DMS153 treated with DMSO at 0.1 percent for 48 hours (cell line): Measurements from ENCODE around the gene ZNF197.
"Not testable (repeated sequence)": the region's sequence is repeated elsewhere in the genome, so short reads cannot be mapped to it uniquely, and the experiment has no call there.

Experiments
- DNase-seq: peaks from one replicate; lab custom pipeline; 2025; ENCODE audit not compliant: unreplicated experiment; lab: John Stamatoyannopoulos, UW

ZNF197 gene

DNA sequence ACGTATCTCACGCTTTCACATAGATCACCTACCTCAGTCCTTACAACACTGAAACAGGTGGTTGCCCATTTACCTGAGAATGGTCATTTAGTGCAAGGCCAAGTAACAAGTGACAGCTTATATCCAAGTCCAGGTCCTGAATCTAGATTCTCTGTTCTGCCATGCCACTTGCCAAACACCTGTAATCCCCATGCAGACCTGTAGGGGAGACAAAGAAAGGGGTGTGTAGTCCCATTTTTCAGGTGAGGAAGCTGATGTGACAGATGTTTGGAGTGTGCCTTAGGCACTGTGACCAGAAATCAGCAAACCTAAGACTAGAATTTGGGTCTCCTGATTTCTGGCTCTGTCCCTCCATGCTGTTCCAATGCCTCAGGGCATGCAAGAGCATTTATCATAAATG is 36.4 kb downstream of the ZNF197 start:
- no peak for DNase-seq

DNA sequence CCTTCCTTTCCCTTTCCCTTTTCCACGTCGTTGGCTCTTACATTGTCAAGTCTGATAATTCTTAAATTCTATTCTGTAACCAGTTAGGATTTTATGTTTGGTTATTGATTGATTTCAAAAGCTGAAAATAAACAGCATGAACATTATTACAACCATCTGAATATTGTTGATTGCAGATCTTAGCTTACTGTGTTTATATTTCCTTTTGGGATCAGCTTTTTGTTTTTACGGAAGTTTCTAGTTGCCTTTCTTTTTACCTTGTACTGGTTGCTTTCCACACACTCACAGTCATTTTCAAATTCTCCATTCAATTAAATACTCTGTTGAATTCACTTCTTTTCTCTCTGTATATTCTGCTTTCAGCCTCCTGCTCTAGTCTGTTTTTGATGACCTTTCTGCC is 40.3 kb downstream of the ZNF197 start:
- no peak for DNase-seq

DNA sequence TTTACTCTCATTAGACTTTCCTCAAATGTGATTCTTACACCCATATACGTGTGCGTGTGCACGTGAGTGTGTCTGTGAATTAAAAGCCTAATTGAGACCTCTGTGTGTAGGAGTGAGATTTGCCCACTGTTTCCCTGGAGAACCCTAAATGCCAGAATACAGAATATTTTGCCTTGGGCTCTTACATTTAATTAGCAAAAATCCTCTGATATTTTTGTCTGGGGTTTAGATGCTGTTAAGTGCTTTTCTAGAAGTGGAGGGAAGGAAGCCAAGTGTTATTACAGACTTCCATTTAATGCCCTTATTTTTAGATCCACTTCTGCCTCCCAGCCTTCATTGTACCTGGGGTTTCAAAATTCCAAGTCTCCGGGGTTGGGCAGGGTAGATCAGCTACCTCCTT is 41.5 kb downstream of the ZNF197 start:
- DNase-seq: no peak

GRCh38 chr3:44669760-44670159 is 44.9 kb downstream of the ZNF197 start:
- DNase-seq: no peak

GRCh38 chr3:44673466-44673865 is 48.6 kb downstream of the ZNF197 start:
- DNase-seq: not testable (repeated sequence)

GRCh38 chr3:44674211-44674610 is 49.4 kb downstream of the ZNF197 start:
- no peak for DNase-seq

DNA sequence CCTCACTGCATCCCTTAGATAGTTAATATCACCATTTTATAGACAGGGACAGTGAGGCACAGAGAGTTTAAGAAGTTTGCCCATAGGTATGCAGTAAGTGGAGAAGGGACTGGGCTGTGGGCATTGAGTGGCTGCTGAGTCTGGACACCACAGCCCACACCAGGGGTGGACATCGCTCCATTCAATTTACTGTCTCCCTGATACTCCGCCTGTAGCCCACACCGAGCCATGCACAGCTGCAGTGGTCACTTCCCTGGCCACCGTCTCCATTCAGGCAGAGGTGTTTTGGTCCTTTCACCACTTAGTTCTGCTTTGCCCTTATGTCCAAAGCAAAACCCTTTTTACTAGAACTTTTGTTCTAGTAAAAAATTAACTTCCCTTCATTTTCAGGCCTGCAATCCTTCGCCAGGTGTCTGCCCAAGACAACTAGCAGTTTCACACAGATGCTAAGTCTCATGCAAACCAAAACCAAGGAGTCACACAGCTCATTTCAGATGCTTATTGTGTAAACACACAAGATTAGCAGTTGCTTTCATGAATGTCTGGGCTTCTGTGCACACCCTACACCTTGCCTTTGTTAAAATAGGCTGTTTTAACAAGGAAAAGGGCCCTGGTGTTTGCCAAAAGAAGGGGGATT is 53.8 kb downstream of the ZNF197 start:
- DNase-seq: no peak

GRCh38 chr3:44680921-44681455 is 56.2 kb downstream of the ZNF197 start:
- no peak for DNase-seq

DNA sequence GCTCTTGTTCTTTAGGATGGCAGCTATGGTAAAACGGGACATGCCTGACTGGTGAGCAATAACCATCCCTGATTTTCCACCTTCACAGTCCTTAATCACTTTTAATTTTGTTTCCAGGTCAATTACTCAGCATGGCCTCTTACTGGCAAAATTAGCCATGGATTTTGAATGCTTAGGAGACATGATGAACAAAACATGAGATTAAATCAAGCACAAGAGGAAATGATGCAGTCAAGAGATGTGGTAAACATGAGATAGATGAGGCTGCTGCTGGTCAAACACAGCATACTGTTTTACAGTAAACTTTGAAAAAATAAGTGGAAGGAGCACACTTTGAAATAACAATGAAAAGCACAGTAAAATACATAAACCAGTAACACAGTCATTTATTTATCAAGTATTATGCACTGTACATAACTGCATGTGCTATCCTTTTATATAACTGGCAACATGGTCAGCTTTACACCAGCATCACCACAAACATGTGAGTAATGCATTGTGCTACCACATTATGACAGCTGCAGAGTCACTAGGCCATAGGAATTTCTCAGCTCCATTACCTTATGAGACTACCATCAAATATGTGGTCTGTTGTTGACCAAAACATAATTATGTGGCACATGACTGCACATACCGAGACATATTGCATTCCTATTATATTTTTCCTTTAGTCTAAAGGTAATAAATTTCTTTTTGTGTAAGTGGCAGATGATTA is 57.5 kb downstream of the ZNF197 start:
- DNase-seq: no peak

- peak; percentile 0 for DNase-seq
These were observed 60.4 kb downstream of the ZNF197 start for GRCh38 chr3:44685128-44685800.

DNA sequence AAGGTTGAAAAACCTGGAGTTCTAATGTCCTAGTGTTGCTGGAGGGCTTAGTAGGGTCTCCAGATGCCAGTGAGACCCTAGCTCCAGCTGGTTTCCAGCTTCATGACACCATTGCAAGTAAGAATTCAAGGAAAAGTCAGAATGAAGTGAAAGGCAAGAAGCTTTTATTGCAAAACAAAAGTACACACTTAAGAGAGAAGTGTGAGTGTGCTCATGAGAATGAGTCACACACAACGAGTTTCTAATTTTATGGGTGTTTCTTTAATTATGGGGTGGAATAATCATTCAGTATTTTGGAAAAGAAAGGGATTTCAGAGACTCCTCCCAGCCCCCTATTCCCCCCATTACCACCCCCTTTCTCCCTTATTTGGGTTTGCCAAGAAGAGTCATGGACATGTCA is 63.1 kb downstream of the ZNF197 start:
- no peak for DNase-seq
